H1 (cell line): ENCODE results near the gene TMEM178B. TPM values are rescaled to one million over a fixed set of nuclear protein-coding genes. Genes with fewer than 3 reads are reported as not detected.

Experiments used
- CBX5 ChIP-seq: fragments of 300-800, 300-1000 bp; sonication (generic); IDR thresholded peaks from 2 replicates; pipeline ENCODE4 v1.7.1; 2016; ENCODE audit warnings: antibody characterized with exemption, low read length, low read depth
- polyA plus RNA-seq, 7 experiments: library from polyadenylated mRNA; depleted of rRNA in 3 of 7; stranded (reverse) in 5 of 7; unstranded in 2 of 7; fragments of >200 nt in 5 of 7; fragments of 200-250 nt in 2 of 7; gene quantifications; 1 replicate in 5 of 7; 2 replicates in 1 of 7; 4 replicates in 1 of 7; pipeline versions ENCODE4 v1.2.1 to v1.2.3, GENCODE V29; 2011 to 2013; ENCODE audit warnings: missing spikeins in 2 of 7, mixed read lengths in 2 of 7
- total RNA-seq: library from RNA; stranded (reverse); fragmentation: NEBNext Ultra II Directional; extraction: Animal tissue kit (Norgen Biotek cat#: 25700); gene quantifications from 2 replicates; pipeline ENCODE4 v1.2.1, GENCODE V29; 2021

TMEM178B gene
- total and polyA plus RNA-seq, 2 of the 8 experiments (the other 6 are each of a cell fraction or from before 2014, with no cell fraction given) = 5.3 to 18.1 TPM

DNA sequence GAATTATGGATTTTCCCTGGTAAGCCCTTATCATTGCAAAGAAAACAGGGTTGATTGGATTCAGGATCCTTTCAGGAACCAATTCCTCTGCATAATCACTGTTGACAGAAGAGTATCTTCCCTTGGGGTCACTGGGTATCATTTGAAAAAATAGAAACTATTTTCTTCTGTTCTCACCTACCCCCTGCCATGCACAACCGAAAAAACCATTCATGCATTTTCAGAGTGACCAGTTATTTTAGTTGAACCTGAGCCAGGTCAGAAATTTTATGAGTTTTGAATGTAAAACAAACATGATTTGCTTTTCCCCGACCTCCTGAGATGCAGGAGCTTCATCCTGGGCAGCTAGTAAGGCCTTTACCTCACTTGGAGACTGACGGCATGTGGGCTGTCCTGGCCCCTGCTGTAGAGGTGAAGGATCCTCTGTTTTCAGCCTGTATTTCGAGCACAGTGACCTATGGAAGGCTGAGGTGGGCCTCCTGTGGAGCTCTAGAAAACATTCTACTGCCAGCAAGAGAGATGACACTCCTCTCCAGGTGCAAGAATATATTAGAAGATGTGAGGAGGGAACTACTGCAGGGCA is 30.1 kb downstream of the TMEM178B start (continued):
- TF ChIP-seq CBX5 = no peak
